ENCODE results near the gene AKAP9.

GRCh38 chr7:91915401-91916050 is 25.1 kb upstream of the AKAP9 start:
- TF ChIP-seq, protein P1, sequence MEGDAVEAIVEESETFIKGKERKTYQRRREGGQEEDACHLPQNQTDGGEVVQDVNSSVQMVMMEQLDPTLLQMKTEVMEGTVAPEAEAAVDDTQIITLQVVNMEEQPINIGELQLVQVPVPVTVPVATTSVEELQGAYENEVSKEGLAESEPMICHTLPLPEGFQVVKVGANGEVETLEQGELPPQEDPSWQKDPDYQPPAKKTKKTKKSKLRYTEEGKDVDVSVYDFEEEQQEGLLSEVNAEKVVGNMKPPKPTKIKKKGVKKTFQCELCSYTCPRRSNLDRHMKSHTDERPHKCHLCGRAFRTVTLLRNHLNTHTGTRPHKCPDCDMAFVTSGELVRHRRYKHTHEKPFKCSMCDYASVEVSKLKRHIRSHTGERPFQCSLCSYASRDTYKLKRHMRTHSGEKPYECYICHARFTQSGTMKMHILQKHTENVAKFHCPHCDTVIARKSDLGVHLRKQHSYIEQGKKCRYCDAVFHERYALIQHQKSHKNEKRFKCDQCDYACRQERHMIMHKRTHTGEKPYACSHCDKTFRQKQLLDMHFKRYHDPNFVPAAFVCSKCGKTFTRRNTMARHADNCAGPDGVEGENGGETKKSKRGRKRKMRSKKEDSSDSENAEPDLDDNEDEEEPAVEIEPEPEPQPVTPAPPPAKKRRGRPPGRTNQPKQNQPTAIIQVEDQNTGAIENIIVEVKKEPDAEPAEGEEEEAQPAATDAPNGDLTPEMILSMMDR (IDR thresholded peaks at IDR 0.05): no peak
- no peak for TF ChIP-seq POLR2A (IDR thresholded peaks at IDR 0.05)
